ENCODE measurements around the gene SMIM33. TPM values are rescaled to one million over a fixed set of nuclear protein-coding genes. Genes with fewer than 3 reads are reported as not detected.

SMIM33 gene
- polyA plus RNA-seq, 1 donor from 2014 or later, result not detected

DNA sequence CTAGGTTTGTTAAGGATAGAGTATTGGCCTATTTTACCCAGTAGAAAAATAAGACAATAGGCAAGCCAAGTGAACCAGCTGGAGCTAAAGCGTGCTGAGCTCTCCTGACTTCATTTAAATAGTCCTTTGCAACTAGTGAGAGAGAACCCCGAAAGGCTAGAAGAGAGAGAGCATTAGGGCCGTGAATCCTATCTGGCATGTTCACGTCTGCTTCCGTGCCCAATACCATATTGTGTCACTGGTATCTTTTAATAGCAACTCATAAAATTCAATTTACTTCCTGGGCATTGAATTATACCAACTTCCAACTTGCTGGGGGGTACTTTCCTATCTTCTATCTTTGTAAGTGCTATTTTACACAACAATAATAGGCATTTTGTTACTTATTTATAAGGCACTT lies 45.3 kb upstream of the SMIM33 start:
- no peaks in the 10 kb centered on the region for H3K9me3 ChIP-seq (ENCODE audit: low read length)
- no peak overlapping the region for H3K9ac ChIP-seq (ENCODE audit: low read length)
- H3F3A ChIP-seq (ENCODE audit: insufficient read depth, low read length, poor library complexity, severe bottlenecking), result no peaks in the 10 kb centered on the region
- H2AFZ ChIP-seq (ENCODE audit: low read depth, low read length), result no peak overlapping the region
- H3K79me2 ChIP-seq (replicated peaks; ENCODE audit: insufficient read depth, low read length), result no peaks in the 10 kb centered on the region
- no peaks in the 10 kb centered on the region for H3K9me2 ChIP-seq (ENCODE audit: insufficient read depth, low read length)
- no peak overlapping the region for H3K4me3 ChIP-seq (ENCODE audit: low read length)
- H3K4me2 ChIP-seq (ENCODE audit: low read length), result no peak overlapping the region
- TF ChIP-seq EZH2 (IDR thresholded peaks at IDR 0.05; ENCODE audit: borderline replicate concordance, insufficient read depth, low read length, poor library complexity, severe bottlenecking) (no peak), REST (IDR thresholded peaks at IDR 0.05; ENCODE audit: borderline replicate concordance) (no peak), RAD21 (conservative IDR thresholded peaks at IDR 0.05) (no peak)
- no peaks in the 10 kb centered on the region for H3K36me3 ChIP-seq (ENCODE audit: insufficient read depth, low read length)
- no peaks in the 10 kb centered on the region for H4K20me1 ChIP-seq (ENCODE audit: insufficient read depth)
- H3K27ac ChIP-seq (ENCODE audit: low read length), result no peak overlapping the region
- no peaks in the 10 kb centered on the region for H3K27me3 ChIP-seq (ENCODE audit: insufficient read depth, low read depth, low read length)

DNA sequence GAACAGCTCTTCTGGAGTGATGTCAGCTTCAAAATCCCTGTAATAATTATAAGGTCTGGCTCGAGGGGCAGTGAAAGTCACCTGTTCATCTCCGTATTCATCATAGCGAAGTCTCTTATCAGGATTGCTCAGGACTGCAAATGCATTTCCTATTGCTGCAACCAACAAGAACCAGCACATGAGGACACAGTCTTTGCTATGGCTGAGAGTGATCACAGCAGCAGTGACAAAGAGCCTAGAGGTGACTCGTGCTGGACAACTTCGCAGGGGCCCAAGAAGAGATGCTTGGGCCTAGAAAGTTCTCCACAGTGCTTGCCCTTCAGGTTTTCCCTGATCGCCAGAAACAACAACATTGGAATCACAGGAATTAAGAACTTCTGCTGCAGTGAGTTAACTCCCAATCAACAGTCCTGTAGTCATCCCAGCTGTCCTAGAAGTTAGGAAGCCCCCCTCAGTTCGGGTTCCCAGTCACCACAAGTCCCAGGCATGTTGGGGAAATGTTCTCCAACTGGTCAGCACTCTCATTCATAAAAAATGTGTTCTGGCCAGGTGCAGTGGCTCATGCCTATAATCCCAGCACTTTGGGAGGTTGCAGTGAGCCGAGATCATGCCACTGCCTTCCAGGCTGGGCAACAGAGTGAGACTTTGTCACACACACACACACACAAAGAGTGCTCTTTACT lies 44.5 kb upstream of the SMIM33 start:
- no peak overlapping the region for H3K4me2 ChIP-seq (ENCODE audit: low read length)
- H3K27me3 ChIP-seq (ENCODE audit: insufficient read depth, low read depth, low read length), result no peaks in the 10 kb centered on the region
- TF ChIP-seq RAD21 (conservative IDR thresholded peaks at IDR 0.05), result no peak
- no peak for TF ChIP-seq EP300 (conservative IDR thresholded peaks at IDR 0.05; ENCODE audit: poor library complexity, severe bottlenecking)
- TF ChIP-seq REST (IDR thresholded peaks at IDR 0.05; ENCODE audit: borderline replicate concordance), result no peak
- no peak for TF ChIP-seq MXI1 (conservative IDR thresholded peaks at IDR 0.05; ENCODE audit: poor library complexity, severe bottlenecking)
- no peak for TF ChIP-seq SMC3 (conservative IDR thresholded peaks at IDR 0.05; ENCODE audit: poor library complexity)
- no peaks in the 10 kb centered on the region for H3F3A ChIP-seq (ENCODE audit: insufficient read depth, low read length, poor library complexity, severe bottlenecking)
- no peak overlapping the region for H3K4me3 ChIP-seq (ENCODE audit: low read length)
- no peak overlapping the region for H2AFZ ChIP-seq (ENCODE audit: low read depth, low read length)
- no peaks in the 10 kb centered on the region for H3K9me2 ChIP-seq (ENCODE audit: insufficient read depth, low read length)
- no peaks in the 10 kb centered on the region for H3K36me3 ChIP-seq (ENCODE audit: insufficient read depth, low read length)
- no peaks in the 10 kb centered on the region for H3K9me3 ChIP-seq (ENCODE audit: low read length)
- no peak overlapping the region for H3K27ac ChIP-seq (ENCODE audit: low read length)
- H3K9ac ChIP-seq (ENCODE audit: low read length), result no peak overlapping the region
- no peaks in the 10 kb centered on the region for H3K79me2 ChIP-seq (replicated peaks; ENCODE audit: insufficient read depth, low read length)
- no peaks in the 10 kb centered on the region for H4K20me1 ChIP-seq (ENCODE audit: insufficient read depth)
